Breast epithelium (tissue), 3 donors: ENCODE data around the gene SWSAP1.

Experiments used
- POLR2AphosphoS5 ChIP-seq, 3 donors: sonication (generic); formaldehyde crosslinking; IDR thresholded peaks; one replicate each; pipeline ENCODE4 v1.6.1; 2017; ENCODE audit warnings: antibody characterized with exemption in 3 of 3
- TF ChIP-seq, protein P1 (sequence below), 3 donors: fragments of 450-650 bp; IDR thresholded peaks; one replicate each; pipeline ENCODE4 v1.5.1; 2016 to 2017; ENCODE audit warnings: antibody characterized with exemption in 3 of 3, mild to moderate bottlenecking in 3 of 3, moderate library complexity in 3 of 3

DNA sequence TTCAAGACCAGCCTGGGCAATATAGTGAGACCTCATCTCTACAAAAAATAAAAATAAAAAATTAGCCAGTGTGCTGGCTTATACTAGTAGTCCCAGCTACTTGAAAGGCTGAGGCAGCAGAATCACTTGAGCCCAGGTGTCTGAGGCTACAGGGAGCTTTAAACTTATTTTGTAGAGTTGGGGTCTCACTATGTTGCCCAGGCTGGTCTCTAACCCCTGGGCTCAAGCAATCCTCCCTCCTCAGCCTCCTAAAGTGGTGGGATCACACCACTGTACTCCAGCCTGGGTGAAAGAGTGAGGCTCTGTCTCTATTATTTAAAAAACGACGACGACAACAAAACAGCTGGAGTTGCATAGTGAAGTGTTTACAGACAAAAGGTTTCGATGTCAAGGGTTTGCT is 43.0 kb upstream of the SWSAP1 start:
- TF ChIP-seq POLR2AphosphoS5 (IDR thresholded peaks at IDR 0.05) = no peak
- TF ChIP-seq, protein P1, sequence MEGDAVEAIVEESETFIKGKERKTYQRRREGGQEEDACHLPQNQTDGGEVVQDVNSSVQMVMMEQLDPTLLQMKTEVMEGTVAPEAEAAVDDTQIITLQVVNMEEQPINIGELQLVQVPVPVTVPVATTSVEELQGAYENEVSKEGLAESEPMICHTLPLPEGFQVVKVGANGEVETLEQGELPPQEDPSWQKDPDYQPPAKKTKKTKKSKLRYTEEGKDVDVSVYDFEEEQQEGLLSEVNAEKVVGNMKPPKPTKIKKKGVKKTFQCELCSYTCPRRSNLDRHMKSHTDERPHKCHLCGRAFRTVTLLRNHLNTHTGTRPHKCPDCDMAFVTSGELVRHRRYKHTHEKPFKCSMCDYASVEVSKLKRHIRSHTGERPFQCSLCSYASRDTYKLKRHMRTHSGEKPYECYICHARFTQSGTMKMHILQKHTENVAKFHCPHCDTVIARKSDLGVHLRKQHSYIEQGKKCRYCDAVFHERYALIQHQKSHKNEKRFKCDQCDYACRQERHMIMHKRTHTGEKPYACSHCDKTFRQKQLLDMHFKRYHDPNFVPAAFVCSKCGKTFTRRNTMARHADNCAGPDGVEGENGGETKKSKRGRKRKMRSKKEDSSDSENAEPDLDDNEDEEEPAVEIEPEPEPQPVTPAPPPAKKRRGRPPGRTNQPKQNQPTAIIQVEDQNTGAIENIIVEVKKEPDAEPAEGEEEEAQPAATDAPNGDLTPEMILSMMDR (IDR thresholded peaks at IDR 0.05) = no peak
